ENCODE results near the gene LYPD3.

The LYPD3 gene

DNA sequence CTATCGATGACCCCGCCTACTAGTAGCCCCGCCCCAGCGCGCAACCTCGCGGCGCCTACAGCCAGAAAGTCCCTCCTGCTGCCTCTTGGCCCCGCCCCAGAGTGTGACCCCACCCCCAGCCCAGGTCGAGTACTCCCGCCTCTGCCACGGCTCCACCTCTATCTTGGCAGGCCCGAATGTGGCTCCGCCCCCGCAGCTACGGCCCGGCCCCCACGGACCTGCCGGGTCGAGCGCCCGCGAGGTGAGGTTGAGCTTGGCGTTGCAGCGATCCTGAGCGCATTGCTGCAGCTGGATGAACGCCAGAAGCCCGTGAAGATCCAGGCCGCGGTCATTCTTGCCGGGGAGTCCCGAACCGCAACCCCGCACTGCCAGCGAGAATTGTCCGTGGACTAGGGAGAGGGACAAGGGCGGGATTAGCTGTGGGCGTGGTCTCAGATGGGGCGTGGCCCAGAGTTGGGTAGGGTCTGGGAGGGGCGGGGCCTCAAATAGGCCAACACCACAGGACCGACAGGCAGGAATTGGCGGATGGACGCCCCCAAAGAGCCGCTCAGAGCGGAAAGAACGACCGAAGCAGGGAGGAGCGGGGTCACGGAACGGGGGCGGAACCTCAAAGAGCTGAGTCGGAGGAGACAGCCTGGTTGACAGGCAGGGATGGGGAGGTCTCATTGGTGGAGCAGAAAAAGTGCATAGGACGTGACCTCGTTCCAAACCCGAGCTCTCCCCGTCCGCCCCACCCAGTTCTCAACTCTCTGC, 1.9 kb downstream of the LYPD3 start:
- H3K4me3 Mint-ChIP-seq, result peak overlapping the region; percentile 79
- DNase-seq, result peak; percentile 100
- peaks cover 19% of the 10 kb centered on the region for H3K27me3 Mint-ChIP-seq
- peaks cover 42% of the 10 kb centered on the region for H3K4me1 Mint-ChIP-seq
- no peaks in the 10 kb centered on the region for H3K9me3 Mint-ChIP-seq
- H3K36me3 Mint-ChIP-seq, result no peaks in the 10 kb centered on the region
- H3K27ac Mint-ChIP-seq, result peak overlapping the region; percentile 98
- CTCF ChIA-PET, result interaction anchor here (0.6 to 7.9 kb wide), 13 partner anchors 10 to 131 kb away, joined by 3 to 58 read pairs (median 4); partner anchors contain the start of genes PHLDB3 and ZNF575

DNA sequence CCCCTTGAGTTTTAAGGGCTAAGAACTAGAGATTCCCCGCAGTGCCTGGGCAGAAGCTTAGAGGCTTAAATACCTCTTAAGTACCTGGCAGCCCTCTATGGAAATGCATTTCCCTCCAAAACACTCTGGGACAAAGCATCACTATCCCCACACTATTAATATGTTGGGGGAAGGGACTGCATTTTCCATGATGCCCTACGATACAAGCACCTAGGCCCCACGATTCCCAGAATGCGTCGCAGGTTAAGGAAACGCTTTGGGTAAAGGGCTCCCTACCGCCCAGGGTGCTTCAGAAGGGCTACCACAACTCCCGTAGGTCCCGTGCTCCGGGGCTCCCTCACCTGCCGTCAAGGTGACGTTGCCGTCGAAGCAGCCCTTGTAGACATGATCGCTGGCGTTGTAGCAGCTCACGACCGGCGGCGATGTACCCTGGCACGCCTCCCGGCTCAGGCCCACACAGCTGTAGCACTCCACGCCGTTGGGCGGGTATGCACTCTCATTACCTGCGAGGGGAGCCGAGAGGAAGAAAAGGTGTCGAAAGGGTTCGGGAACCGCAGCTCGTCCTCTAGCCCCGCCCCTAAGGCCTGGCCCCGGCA, 2.5 kb downstream of the LYPD3 start:
- Mint-ChIP-seq H3K27ac (peak overlapping the region; percentile 98), H3K4me1 (peaks cover 36% of the 10 kb centered on the region), H3K4me3 (peak overlapping the region; percentile 79), H3K36me3 (no peaks in the 10 kb centered on the region), H3K27me3 (peaks cover 19% of the 10 kb centered on the region), H3K9me3 (no peaks in the 10 kb centered on the region)
- DNase-seq, result no peak
- CTCF ChIA-PET, result interaction anchor here (0.6 to 7.9 kb wide), 11 partner anchors 11 to 132 kb away, joined by 3 to 58 read pairs (median 5); partner anchors contain the start of gene PHLDB3

DNA sequence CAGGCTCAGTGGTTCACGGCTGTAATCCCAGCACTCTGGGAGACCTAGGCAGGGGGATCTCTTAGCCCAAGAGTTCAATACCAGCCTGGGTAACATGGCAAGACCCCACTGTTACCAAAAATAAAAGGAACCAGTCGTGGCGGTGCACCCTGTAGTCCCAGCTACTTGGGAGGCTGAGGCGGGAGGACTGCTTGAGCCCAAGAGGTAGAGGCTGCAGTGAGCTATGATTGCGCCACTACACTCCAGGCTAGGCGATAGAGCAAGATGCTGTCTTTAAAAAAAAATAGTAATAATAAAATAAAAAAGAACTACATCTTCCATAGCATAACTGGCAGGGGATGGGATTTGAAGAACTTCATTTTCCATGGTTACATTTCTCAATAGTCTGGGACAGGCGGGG, 3.0 kb downstream of the LYPD3 start:
- no peak for DNase-seq
- peaks cover 19% of the 10 kb centered on the region for H3K27me3 Mint-ChIP-seq
- peak overlapping the region; percentile 79 for H3K4me3 Mint-ChIP-seq
- H3K4me1 Mint-ChIP-seq, result peaks cover 31% of the 10 kb centered on the region
- no peak overlapping the region for H3K27ac Mint-ChIP-seq
- no peaks in the 10 kb centered on the region for H3K9me3 Mint-ChIP-seq
- H3K36me3 Mint-ChIP-seq, result no peaks in the 10 kb centered on the region
- CTCF ChIA-PET, result interaction anchor here (1.4 to 7.9 kb wide), 5 partner anchors 15 to 93 kb away, joined by 3 to 58 read pairs (median 5); partner anchors contain the start of gene PHLDB3

DNA sequence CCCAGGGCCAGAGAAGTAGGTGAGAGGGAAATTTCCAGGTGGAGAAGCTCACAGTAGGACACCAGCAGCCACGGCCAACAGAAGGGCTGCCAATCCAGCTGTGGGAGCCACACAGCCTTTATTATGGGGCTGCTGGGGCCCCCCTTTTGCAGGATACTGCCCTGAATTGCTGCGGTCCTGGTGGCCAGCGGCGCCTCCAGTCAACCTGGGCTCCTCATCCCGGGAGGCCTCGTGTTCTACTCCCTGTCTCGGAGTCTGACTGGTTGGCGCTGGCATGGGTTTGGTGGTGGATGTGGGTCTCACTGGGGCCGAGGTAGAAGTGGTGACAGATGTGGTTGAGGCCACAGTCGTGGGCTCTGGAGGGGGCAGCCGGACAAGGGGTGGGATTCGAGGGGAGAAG, 4.1 kb downstream of the LYPD3 start:
- Mint-ChIP-seq H3K27me3 (peaks cover 25% of the 10 kb centered on the region), H3K36me3 (no peaks in the 10 kb centered on the region), H3K27ac (no peak overlapping the region), H3K9me3 (no peaks in the 10 kb centered on the region), H3K4me3 (no peak overlapping the region), H3K4me1 (peaks cover 26% of the 10 kb centered on the region)
- CTCF ChIA-PET, result interaction anchor here (0.8 to 7.9 kb wide), 4 partner anchors 14 to 58 kb away, joined by 3 to 58 read pairs (median 4); partner anchors contain the start of gene PHLDB3
- no peak for DNase-seq

DNA sequence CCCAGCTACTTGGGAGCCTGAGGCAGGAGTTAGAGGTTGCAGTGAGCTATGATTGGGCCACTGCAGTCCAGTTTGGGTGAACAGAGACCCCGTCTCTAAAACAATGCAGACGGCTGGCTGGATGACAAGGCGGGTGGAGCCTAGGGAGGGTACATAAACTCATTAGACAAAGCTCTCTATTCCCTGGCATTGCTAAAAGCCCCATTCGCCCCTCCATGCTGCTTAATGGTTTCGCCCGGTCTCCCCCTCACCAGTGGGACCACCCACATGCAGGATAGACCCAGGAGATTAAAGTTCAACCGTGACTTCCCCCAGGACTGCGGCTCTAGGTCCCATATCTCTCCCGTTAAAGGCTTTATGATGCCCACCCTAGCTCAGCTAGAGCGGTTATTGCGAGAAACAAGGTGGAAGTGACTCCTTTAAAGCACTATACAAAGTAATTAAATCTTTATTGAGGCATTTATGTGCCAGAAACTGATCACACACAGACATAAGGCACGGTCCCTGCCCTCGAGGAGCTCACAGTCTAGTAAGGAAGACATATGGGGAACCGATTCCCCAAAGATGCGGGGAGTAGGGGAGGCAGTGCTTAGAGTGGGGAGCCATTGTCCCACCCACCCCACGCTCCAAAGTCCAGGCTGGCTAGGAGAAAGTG, 4.9 kb downstream of the LYPD3 start:
- H3K9me3 Mint-ChIP-seq, result no peaks in the 10 kb centered on the region
- no peaks in the 10 kb centered on the region for H3K36me3 Mint-ChIP-seq
- no peak overlapping the region for H3K27ac Mint-ChIP-seq
- no peak for DNase-seq
- peaks cover 26% of the 10 kb centered on the region for H3K4me1 Mint-ChIP-seq
- peaks cover 30% of the 10 kb centered on the region for H3K27me3 Mint-ChIP-seq
- CTCF ChIA-PET, result interaction anchor here (0.8 to 7.9 kb wide), 6 partner anchors 13 to 134 kb away, joined by 3 to 58 read pairs (median 3); partner anchors contain the start of gene PHLDB3
- no peak overlapping the region for H3K4me3 Mint-ChIP-seq

DNA sequence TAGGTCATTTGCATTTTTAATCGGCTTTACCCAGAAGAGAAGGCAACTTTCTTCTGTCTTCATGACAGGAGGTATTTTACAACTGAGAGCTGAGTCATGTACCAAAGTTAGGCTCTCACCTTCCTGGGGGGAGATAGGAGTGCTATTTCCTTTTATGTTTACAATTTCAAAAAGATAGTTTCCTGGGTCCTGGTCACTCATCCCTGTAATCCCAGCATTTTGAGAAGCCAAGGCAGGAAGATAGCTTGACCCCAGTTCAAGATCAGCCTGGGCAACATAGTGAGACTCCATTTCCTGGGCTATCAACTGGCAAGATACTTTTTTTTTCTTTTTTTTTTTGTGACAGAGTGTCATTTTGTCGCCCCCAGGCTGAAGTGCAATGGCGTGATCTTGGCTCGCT, 7.6 kb downstream of the LYPD3 start:
- CTCF ChIA-PET, result interaction anchor here (1.0 to 7.9 kb wide), 4 partner anchors 10 to 61 kb away, joined by 3 to 58 read pairs (median 4); no protein-coding TSS in a partner anchor
- Mint-ChIP-seq H3K9me3 (no peaks in the 10 kb centered on the region), H3K27me3 (peaks cover 41% of the 10 kb centered on the region), H3K4me1 (peaks cover 17% of the 10 kb centered on the region), H3K27ac (no peak overlapping the region), H3K4me3 (no peak overlapping the region), H3K36me3 (no peaks in the 10 kb centered on the region)
- no peak for DNase-seq

DNA sequence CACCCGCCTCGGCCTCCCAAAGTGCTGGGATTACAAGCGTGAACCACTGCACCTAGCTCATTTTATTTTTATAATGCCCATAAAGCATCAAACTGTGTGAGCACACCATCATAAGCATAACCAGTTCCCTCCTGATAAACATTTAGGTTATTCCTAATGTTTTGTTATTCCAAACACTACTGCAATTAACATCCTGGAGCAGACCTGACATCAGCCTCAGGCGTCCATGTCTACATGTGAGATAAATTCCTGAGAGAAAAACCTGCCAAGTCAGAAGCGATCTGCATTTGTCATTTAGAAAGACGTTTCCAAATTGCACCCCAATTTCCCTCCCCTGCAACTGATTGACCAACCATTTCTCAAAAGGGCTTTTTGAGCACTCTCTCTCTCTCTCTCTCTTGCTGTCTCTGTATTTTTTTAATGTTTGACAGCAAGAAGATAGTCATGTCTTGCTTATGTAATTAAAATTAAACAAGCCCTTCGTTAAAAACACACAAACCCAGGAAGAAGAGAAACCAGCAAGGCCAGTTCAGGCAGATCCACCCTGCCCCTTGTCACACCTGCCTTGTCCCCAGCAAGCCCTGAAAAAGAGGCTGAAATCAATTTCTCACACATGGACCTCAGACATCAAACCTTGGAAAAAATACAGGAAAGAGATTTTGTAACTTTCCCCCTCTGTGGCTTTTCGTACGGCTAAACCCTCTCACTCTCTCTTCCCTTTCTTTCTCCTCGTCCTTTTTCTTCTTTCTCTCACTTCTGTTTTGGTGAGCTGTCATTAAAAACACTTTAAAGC, 9.9 kb downstream of the LYPD3 start:
- CTCF ChIA-PET, result interaction anchor here (1.9 kb wide), 1 partner anchor 9 kb away, joined by 6 read pairs; no protein-coding TSS in a partner anchor
- peaks cover 38% of the 10 kb centered on the region for H3K27me3 Mint-ChIP-seq

DNA sequence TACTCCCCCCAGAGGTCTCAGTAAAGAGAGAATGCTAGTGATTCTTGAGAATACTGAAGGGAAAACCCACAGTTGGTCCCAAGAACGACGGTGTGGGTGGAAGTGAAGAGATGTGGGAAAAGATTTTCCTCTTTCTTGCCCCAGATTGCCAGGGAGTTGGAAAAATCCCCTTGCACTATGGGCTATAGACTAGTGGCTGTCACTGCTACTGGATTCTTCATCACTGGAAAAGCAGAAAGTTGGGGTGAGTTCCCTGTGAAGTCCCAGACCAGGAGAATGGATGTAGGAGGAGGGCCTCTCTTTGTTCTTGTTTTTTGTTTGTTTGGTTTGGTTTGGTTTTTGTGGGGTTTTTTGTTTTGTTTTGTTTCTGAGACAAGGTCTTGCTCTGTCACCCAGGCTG, 11.4 kb downstream of the LYPD3 start:
- no peak for DNase-seq
- Mint-ChIP-seq H3K36me3 (no peaks in the 10 kb centered on the region), H3K4me1 (peaks cover 20% of the 10 kb centered on the region), H3K27ac (no peak overlapping the region), H3K9me3 (peaks cover 8% of the 10 kb centered on the region), H3K4me3 (no peak overlapping the region), H3K27me3 (peaks cover 31% of the 10 kb centered on the region)
- CTCF ChIA-PET, result interaction anchor here (1.7 kb wide), 1 partner anchor 65 kb away, joined by 5 read pairs; no protein-coding TSS in a partner anchor

More for the DNA sequence above, 9.9 kb downstream of the LYPD3 start:
- DNase-seq, result no peak
- H3K27ac Mint-ChIP-seq, result no peak overlapping the region
- no peak overlapping the region for H3K4me3 Mint-ChIP-seq
- peaks cover 8% of the 10 kb centered on the region for H3K9me3 Mint-ChIP-seq
- no peaks in the 10 kb centered on the region for H3K36me3 Mint-ChIP-seq
- peaks cover 19% of the 10 kb centered on the region for H3K4me1 Mint-ChIP-seq

DNA sequence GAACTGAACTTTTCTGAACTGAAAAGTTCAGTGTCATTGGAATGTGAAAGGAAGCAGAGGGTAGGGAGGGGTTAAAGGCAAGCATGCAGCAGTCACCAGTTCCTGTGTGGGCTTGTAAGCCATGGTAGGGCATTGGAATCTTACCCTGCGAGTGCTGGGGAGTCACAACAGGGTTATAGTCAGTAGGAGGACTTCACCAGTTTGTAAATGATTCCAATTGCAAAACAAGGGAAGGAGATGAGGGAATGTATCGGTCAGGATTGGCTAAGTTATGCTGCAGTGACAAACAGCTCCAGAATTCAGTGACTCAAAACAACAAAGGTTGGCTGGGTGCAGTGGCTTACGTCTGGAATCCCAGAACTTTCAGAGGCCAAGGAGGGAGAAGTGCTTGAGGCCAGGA, 12.8 kb downstream of the LYPD3 start:
- Mint-ChIP-seq H3K27ac (no peak overlapping the region), H3K9me3 (peaks cover 8% of the 10 kb centered on the region), H3K4me1 (peaks cover 20% of the 10 kb centered on the region), H3K4me3 (no peak overlapping the region), H3K36me3 (no peaks in the 10 kb centered on the region), H3K27me3 (peaks cover 31% of the 10 kb centered on the region)
- no peak for DNase-seq
- CTCF ChIA-PET, result interaction anchor here (1.0 kb wide), 1 partner anchor 67 kb away, joined by 3 read pairs; no protein-coding TSS in a partner anchor

DNA sequence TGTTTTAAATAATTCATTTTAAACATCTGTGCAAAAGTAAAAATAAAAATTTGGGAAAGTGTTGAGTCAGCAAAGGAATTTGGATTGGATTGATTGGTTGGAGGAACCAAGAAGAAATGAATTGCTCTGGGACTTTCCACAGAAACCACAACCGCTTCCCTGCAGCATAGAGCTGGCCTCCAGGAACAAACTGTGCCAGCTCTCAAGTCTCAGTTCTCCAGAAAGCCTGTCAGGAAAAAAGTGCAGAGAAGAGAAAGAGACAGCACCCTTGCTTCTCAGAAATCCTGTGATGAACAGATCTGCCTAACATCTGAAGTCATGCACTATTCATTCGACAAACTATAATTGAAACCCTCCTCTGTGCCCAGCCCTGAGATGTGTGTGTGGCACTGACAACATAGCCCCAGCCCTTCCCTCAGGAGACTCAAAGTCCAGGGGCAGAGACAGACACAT, 14.8 kb downstream of the LYPD3 start:
- no peaks in the 10 kb centered on the region for H3K36me3 Mint-ChIP-seq
- peaks cover 8% of the 10 kb centered on the region for H3K9me3 Mint-ChIP-seq
- no peak for DNase-seq
- no peak overlapping the region for H3K4me3 Mint-ChIP-seq
- peaks cover 31% of the 10 kb centered on the region for H3K4me1 Mint-ChIP-seq
- no peak overlapping the region for H3K27ac Mint-ChIP-seq
- peaks cover 20% of the 10 kb centered on the region for H3K27me3 Mint-ChIP-seq
- CTCF ChIA-PET, result interaction anchor here (0.6 to 1.8 kb wide), 2 partner anchors 68 to 144 kb away, joined by 3 to 7 read pairs; no protein-coding TSS in a partner anchor

DNA sequence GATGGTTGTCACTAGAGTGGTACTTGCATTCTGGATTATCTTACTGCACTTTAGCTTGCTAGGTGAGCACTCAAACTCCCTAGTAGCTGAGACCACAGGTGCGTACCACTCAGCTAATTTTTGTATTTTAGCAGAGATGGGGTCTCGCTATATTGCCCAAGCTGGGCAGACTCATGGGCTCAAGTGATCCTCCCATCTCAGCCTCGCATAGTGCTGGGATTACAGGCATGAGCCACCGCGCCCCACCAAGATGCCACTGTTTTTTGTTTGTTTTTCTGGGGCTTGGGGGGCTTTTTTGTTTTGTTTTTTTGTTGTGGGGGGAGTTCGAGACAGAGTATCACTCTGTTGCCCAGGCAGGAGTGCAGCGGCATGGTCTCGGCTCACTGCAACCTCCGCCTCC, 17.8 kb downstream of the LYPD3 start:
- CTCF ChIA-PET, result interaction anchor here (0.6 to 5.9 kb wide), 28 partner anchors 8 to 364 kb away, joined by 3 to 194 read pairs (median 4); partner anchors contain the start of genes IRGQ, PHLDB3, XRCC1 and ZNF575
- H3K4me1 Mint-ChIP-seq, result peaks cover 45% of the 10 kb centered on the region
- peaks cover 9% of the 10 kb centered on the region for H3K27me3 Mint-ChIP-seq

DNA sequence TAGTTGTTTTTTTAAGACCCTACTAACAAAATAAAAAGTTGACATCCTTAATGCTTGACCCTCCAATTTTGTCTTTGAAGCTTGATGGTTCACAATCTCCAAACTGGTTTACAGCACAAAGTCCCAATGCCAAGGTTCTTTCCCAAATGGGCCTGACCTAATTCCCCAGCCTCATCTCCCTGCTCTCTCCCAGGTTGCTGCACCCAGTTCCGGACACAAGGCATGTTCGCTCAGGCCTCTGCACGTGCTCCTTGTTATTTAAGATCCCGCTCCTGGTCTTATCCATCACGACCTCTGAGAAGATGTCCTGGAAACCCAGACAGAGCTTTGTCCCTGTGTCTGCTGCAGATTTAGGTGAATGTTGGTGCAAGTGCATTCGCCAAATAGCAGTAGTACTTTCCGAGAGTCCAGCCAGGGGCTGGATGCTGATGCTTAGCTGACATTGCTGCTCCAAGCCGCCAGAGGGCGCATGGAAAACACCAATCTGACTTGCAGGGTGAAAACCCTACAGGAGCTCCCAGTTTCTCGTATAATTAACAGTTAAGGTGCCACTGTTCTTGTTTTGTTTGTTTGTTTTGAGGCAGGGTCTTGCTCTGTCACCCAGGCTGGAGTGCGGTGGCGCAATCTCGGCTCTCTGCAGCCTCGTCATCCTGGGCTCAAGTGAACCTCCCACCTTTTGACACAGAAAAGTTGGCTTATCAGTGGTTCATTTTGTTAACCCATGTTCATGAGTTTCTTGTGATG, 18.5 kb downstream of the LYPD3 start:
- H3K4me1 Mint-ChIP-seq, result peaks cover 45% of the 10 kb centered on the region
- peaks cover 1% of the 10 kb centered on the region for H3K9me3 Mint-ChIP-seq

More for the DNA sequence above, 17.8 kb downstream of the LYPD3 start:
- DNase-seq, result no peak
- H3K36me3 Mint-ChIP-seq, result no peaks in the 10 kb centered on the region
- no peak overlapping the region for H3K4me3 Mint-ChIP-seq
- H3K27ac Mint-ChIP-seq, result no peak overlapping the region
- H3K9me3 Mint-ChIP-seq, result peaks cover 7% of the 10 kb centered on the region

More for the DNA sequence above, 18.5 kb downstream of the LYPD3 start:
- Mint-ChIP-seq H3K36me3 (no peaks in the 10 kb centered on the region), H3K27ac (no peak overlapping the region), H3K4me3 (no peak overlapping the region), H3K27me3 (peaks cover 4% of the 10 kb centered on the region)
- DNase-seq, result peak; percentile 84
- CTCF ChIA-PET, result interaction anchor here (0.6 to 5.9 kb wide), 29 partner anchors 9 to 364 kb away, joined by 3 to 194 read pairs (median 4); partner anchors contain the start of genes IRGQ, PHLDB3, XRCC1 and ZNF575
